IMR-90 (cell line): Measurements from ENCODE around the gene DYSF. TPM values are rescaled to one million over a fixed set of nuclear protein-coding genes. Genes with fewer than 3 reads are reported as not detected.

Experiments
- ATAC-seq: fragments of 200-7000 bp; cut with Tn5 transposase; 2 replicates; pipeline ENCODE4 v1.9.1; 2020; ENCODE audit warnings: low read depth, mild to moderate bottlenecking, moderate library complexity
- BruUV-seq: library from RNA; stranded (reverse); fragments of 400-500 nt; replicated peaks from 2 replicates; lab custom pipeline; 2021; lab: Mats Ljungman, UMichigan
- CTCF ChIA-PET: fragments of 300-600 bp; formaldehyde crosslinking; extraction: SDS; loops from one replicate; lab custom pipeline; 2021; ENCODE audit warnings: antibody characterized with exemption; lab: Yijun Ruan, JAX
- POLR2A ChIA-PET: fragments of 300-600 bp; sonication (Branson Sonifier 250); formaldehyde crosslinking; loops from one replicate; lab custom pipeline; 2022; ENCODE audit warnings: antibody characterized with exemption; ENCODE audit not compliant: unreplicated experiment; lab: Charles Lee
- DNase-seq: peaks from one replicate; pipeline ENCODE4 v3.0.0; 2013
- H2AFZ ChIP-seq: replicated peaks from 2 replicates; pipeline ENCODE3; 2013; ENCODE audit warnings: low read length, mild to moderate bottlenecking; ENCODE audit not compliant: poor library complexity
- H2AK5ac ChIP-seq: 2 replicates; pipeline ENCODE4 v1.6.1; 2013; ENCODE audit warnings: low read depth, low read length, inconsistent platforms
- H2AK9ac ChIP-seq: replicated peaks from 2 replicates; pipeline ENCODE3; 2013; ENCODE audit warnings: mild to moderate bottlenecking, low read depth, low read length, moderate library complexity; ENCODE audit not compliant: poor library complexity
- H2BK120ac ChIP-seq: 2 replicates; pipeline ENCODE4 v1.6.1; 2013; ENCODE audit warnings: low read depth, low read length, inconsistent platforms
- H2BK15ac ChIP-seq: 3 replicates; pipeline ENCODE4 v1.6.1; 2013; ENCODE audit warnings: low read depth, low read length, inconsistent platforms
- H2BK20ac ChIP-seq: 2 replicates; pipeline ENCODE4 v1.6.1; 2013; ENCODE audit warnings: low read depth, mild to moderate bottlenecking, inconsistent platforms, low read length, moderate library complexity
- H2BK5ac ChIP-seq: 2 replicates; pipeline ENCODE4 v1.6.1; 2013; ENCODE audit warnings: mild to moderate bottlenecking, low read depth, low read length, inconsistent platforms; ENCODE audit not compliant: poor library complexity, severe bottlenecking
- H3K14ac ChIP-seq: replicated peaks from 2 replicates; pipeline ENCODE4 v1.6.1; 2013; ENCODE audit warnings: low read depth, low read length, inconsistent platforms
- H3K18ac ChIP-seq: 2 replicates; pipeline ENCODE4 v1.6.1; 2013; ENCODE audit warnings: low read depth, low read length, control low read depth
- H3K23ac ChIP-seq: 2 replicates; pipeline ENCODE4 v1.6.1; 2013; ENCODE audit warnings: low read depth, low read length, inconsistent platforms
- H3K27ac ChIP-seq: 2 replicates; pipeline ENCODE4 v1.5.1; 2013; ENCODE audit warnings: mild to moderate bottlenecking, control low read depth, low read length; ENCODE audit not compliant: insufficient read depth
- H3K27me3 ChIP-seq: 2 replicates; pipeline ENCODE4 v1.6.1; 2013; ENCODE audit warnings: low read length; ENCODE audit not compliant: control insufficient read depth, insufficient read depth
- H3K36me3 ChIP-seq: 2 replicates; pipeline ENCODE4 v1.6.1; 2013; ENCODE audit warnings: low read length, mixed read lengths; ENCODE audit not compliant: control insufficient read depth, insufficient read depth
- H3K4ac ChIP-seq: 2 replicates; pipeline ENCODE4 v1.6.1; 2013; ENCODE audit warnings: low read depth, low read length, inconsistent platforms
- H3K4me1 ChIP-seq: 2 replicates; pipeline ENCODE4 v1.6.1; 2013; ENCODE audit warnings: low read length, mixed read lengths; ENCODE audit not compliant: control insufficient read depth, insufficient read depth
- H3K4me2 ChIP-seq: 2 replicates; pipeline ENCODE4 v1.6.1; 2013; ENCODE audit warnings: low read depth, mild to moderate bottlenecking, control low read depth, low read length, moderate library complexity
- H3K4me3 ChIP-seq: 2 replicates; pipeline ENCODE4 v1.5.1; 2013; ENCODE audit warnings: low read depth, mild to moderate bottlenecking, control low read depth, low read length, moderate library complexity; ENCODE audit not compliant: insufficient read depth
- H3K56ac ChIP-seq: 2 replicates; pipeline ENCODE4 v1.6.1; 2013; ENCODE audit warnings: low read length, inconsistent platforms; ENCODE audit not compliant: insufficient read depth; ENCODE audit errors: extremely low read depth
- H3K79me1 ChIP-seq, 2 experiments: 2 replicates each; pipeline ENCODE4 v1.6.1; 2013; ENCODE audit warnings: low read length in 2 of 2, inconsistent platforms in 1 of 2, low read depth in 1 of 2
- H3K9ac ChIP-seq: 2 replicates; pipeline ENCODE4 v1.6.1; 2013; ENCODE audit warnings: low read depth, low read length, control low read depth
- H3K9me1 ChIP-seq: 2 replicates; pipeline ENCODE4 v1.6.1; 2013; ENCODE audit warnings: low read length, inconsistent platforms; ENCODE audit not compliant: insufficient read depth
- H3K9me3 ChIP-seq: 2 replicates; pipeline ENCODE4 v1.6.1; 2013; ENCODE audit warnings: low read length; ENCODE audit not compliant: control insufficient read depth, insufficient read depth
- H4K20me1 ChIP-seq: 2 replicates; pipeline ENCODE4 v1.6.1; 2013; ENCODE audit warnings: low read length, inconsistent platforms; ENCODE audit not compliant: insufficient read depth
- H4K5ac ChIP-seq: 2 replicates; pipeline ENCODE4 v1.6.1; 2013; ENCODE audit warnings: mild to moderate bottlenecking, low read depth, low read length, control low read depth
- H4K8ac ChIP-seq, 2 experiments: 2 replicates each; pipeline ENCODE4 v1.6.1; 2013; ENCODE audit warnings: low read depth in 2 of 2, low read length in 2 of 2, control low read depth in 1 of 2, inconsistent platforms in 1 of 2
- H4K91ac ChIP-seq: 2 replicates; pipeline ENCODE4 v1.6.1; 2013; ENCODE audit warnings: low read depth, low read length, inconsistent platforms; ENCODE audit not compliant: insufficient read depth
- CHD1 ChIP-seq: IDR thresholded peaks from 2 replicates; pipeline ENCODE4 v1.6.1; 2012; ENCODE audit warnings: low read depth, low read length, improper control_type of control experiment
- NFE2L2 ChIP-seq: fragments of 150-350 bp; IDR thresholded peaks from 2 replicates; pipeline ENCODE4 v1.6.1; 2016; ENCODE audit warnings: low read depth, mild to moderate bottlenecking, low read length
- WGBS, 2 experiments: methylation state at CpG; one replicate each; pipeline versions ENCODE4 v1.1.5 to v1.1.7; 2013; ENCODE audit warnings: missing lambda C conversion rate in 2 of 2; ENCODE audit not compliant: insufficient read length in 1 of 2; ENCODE audit errors: extremely low coverage in 2 of 2; 5-methylcytosine and 5-hydroxymethylcytosine counted together
- dilution Hi-C: fragments of 300-500 bp; cut with HindIII; formaldehyde crosslinking; loops from one replicate; pipeline ENCODE4 v1.14.3; 2018; ENCODE audit warnings: low sequenced_read_pairs; ENCODE audit not compliant: unreplicated experiment
- in situ Hi-C: fragments of 300-500 bp; cut with MboI; formaldehyde crosslinking; loops from 3 replicates; pipeline ENCODE4 v1.14.3; 2019; ENCODE audit warnings: low sequenced_read_pairs, inconsistent platforms, mixed read lengths
- intact Hi-C: fragments of 100-400 bp; cut with micrococcal nuclease; formaldehyde crosslinking; loops from 2 replicates; pipeline ENCODE4 v1.10.0; 2022
- polyA plus RNA-seq, 3 experiments: library from polyadenylated mRNA; depleted of rRNA; stranded (reverse); fragments of >200 nt; gene quantifications; 2 replicates each; pipeline ENCODE4 v1.2.3, GENCODE V29; 2012; ENCODE audit warnings: low replicate concordance in 1 of 3
- total RNA-seq: library from RNA; depleted of rRNA; stranded (reverse); fragments of >200 nt; gene quantifications from 2 replicates; pipeline ENCODE4 v1.2.3, GENCODE V29; 2012

DYSF gene
- total and polyA plus RNA-seq, 2 of the 4 experiments (the other 2 are of a cell fraction) = 0.09 to 0.18 TPM

GRCh38 chr2:71505770-71506140 is 52.4 kb downstream of the DYSF start:
- Histone ChIP-seq H2BK5ac (no peak overlapping the region), H4K20me1 (0 out of 2 replicates have a peak, but pooled peaks cover 4% of the 10 kb centered on the region), H3K18ac (no peak overlapping the region), H2BK120ac (no peak overlapping the region), H4K91ac (no peak overlapping the region), H3K4me3 (no peak overlapping the region), H2BK15ac (no peak overlapping the region), H3K27ac (no peak overlapping the region), H2AFZ (no peak overlapping the region), H3K14ac (no peak overlapping the region), H3K4me1 (no peaks in the 10 kb centered on the region), H3K9ac (no peak overlapping the region), H3K9me3 (no peaks in the 10 kb centered on the region), H4K8ac (no peak overlapping the region), H3K4me2 (no peak overlapping the region), H4K5ac (no peak overlapping the region), H2AK5ac (no peak overlapping the region), H3K79me1 (no peaks in the 10 kb centered on the region), H2BK20ac (no peak overlapping the region), H3K27me3 (peaks cover 3% of the 10 kb centered on the region; the same call in 1 of the 2 replicates), H2AK9ac (peak overlapping the region; percentile 23), H3K9me1 (no peaks in the 10 kb centered on the region), H3K4ac (no peak overlapping the region), H3K23ac (no peak overlapping the region), H3K36me3 (no peaks in the 10 kb centered on the region), H3K56ac (no peak overlapping the region)
- dilution Hi-C loops = no loop called here
- no peak for DNase-seq
- in situ Hi-C loops = loop anchor here (10.0 kb wide), 1 partner anchor 351 kb away; no protein-coding TSS in a partner anchor
- ATAC-seq = no peak
- WGBS, 2 experiments = 61% methylated on average over 3 of the region's 8 CpGs; no CpG with 5 or more reads in 1 of the 2 experiments
- no TSS peak for BruUV-seq
- intact Hi-C loops = no loop called here
- ChIA-PET POLR2A (no interaction called here), CTCF (interaction anchor here (2.2 kb wide), 1 partner anchor 45 kb away, joined by 8 read pairs; no protein-coding TSS in a partner anchor)
- no peak for TF ChIP-seq NFE2L2
- TF ChIP-seq CHD1 = no peak
